Liver (tissue), 9 donors: ENCODE data around the gene ZNF227. TPM values are rescaled to one million over a fixed set of nuclear protein-coding genes. Genes with fewer than 3 reads are reported as not detected.

Experiments used
- DNase-seq: peaks from one replicate; pipeline ENCODE4 v3.0.0-alpha.2; 2017; ENCODE audit warnings: low spot score
- H3K27ac ChIP-seq, 2 donors: one replicate each; pipeline ENCODE4 v1.7.0; 2013; ENCODE audit warnings: inconsistent platforms in 2 of 2, low read length in 2 of 2, control low read depth in 1 of 2, low read depth in 1 of 2, mild to moderate bottlenecking in 1 of 2
- H3K27me3 ChIP-seq, 4 donors: one replicate each; pipeline versions ENCODE4 v1.6.1 to v1.7.0; 2013; ENCODE audit warnings: low read length in 3 of 4, inconsistent platforms in 1 of 4, mild to moderate bottlenecking in 1 of 4, moderate library complexity in 1 of 4; ENCODE audit not compliant: control insufficient read depth in 4 of 4, insufficient read depth in 4 of 4
- H3K36me3 ChIP-seq, 4 donors: one replicate each; pipeline versions ENCODE4 v1.6.1 to v1.7.0; 2013; ENCODE audit warnings: low read length in 3 of 4, mild to moderate bottlenecking in 3 of 4, low read depth in 1 of 4, moderate library complexity in 1 of 4; ENCODE audit not compliant: control insufficient read depth in 4 of 4, insufficient read depth in 3 of 4
- H3K4me1 ChIP-seq, 4 donors: one replicate each; pipeline versions ENCODE4 v1.6.1 to v1.7.0; 2013; ENCODE audit warnings: low read length in 3 of 4, mild to moderate bottlenecking in 3 of 4, moderate library complexity in 1 of 4; ENCODE audit not compliant: control insufficient read depth in 4 of 4, insufficient read depth in 4 of 4
- H3K4me3 ChIP-seq, 3 donors: one replicate each; pipeline versions ENCODE4 v1.6.1 to v1.7.0; 2013; ENCODE audit warnings: low read length in 3 of 3, control low read depth in 1 of 3, low read depth in 1 of 3, mild to moderate bottlenecking in 1 of 3
- H3K9ac ChIP-seq, 2 donors: one replicate each; pipeline ENCODE4 v1.7.0; 2013; ENCODE audit warnings: low read length in 2 of 2, mild to moderate bottlenecking in 2 of 2, moderate library complexity in 2 of 2, control low read depth in 1 of 2, low read depth in 1 of 2
- H3K9me3 ChIP-seq, 4 donors: one replicate each; pipeline versions ENCODE4 v1.6.1 to v1.7.0; 2013; ENCODE audit warnings: low read length in 3 of 4; ENCODE audit not compliant: control insufficient read depth in 4 of 4
- EGR1 ChIP-seq, 2 donors: IDR thresholded peaks; 2 replicates each; pipeline ENCODE4 v1.6.1; 2016 to 2018; ENCODE audit warnings: antibody characterized with exemption in 2 of 2, low read depth in 2 of 2
- FOXA1 ChIP-seq: IDR thresholded peaks from 2 replicates; pipeline ENCODE4 v1.6.1; 2016; ENCODE audit warnings: antibody characterized with exemption
- FOXA2 ChIP-seq: IDR thresholded peaks from 2 replicates; pipeline ENCODE4 v1.6.1; 2016; ENCODE audit warnings: antibody characterized with exemption
- GABPA ChIP-seq, 2 donors: IDR thresholded peaks in 1 of 2; conservative IDR thresholded peaks in 1 of 2; 2 replicates each; pipeline ENCODE4 v1.6.1; 2016; ENCODE audit warnings: antibody characterized with exemption in 2 of 2, mild to moderate bottlenecking in 1 of 2, moderate library complexity in 1 of 2
- HNF4A ChIP-seq, 2 donors: conservative IDR thresholded peaks; 2 replicates each; pipeline ENCODE4 v1.6.1; 2016; ENCODE audit warnings: antibody characterized with exemption in 2 of 2, mild to moderate bottlenecking in 2 of 2
- HNF4G ChIP-seq: IDR thresholded peaks from 2 replicates; pipeline ENCODE4 v1.6.1; 2016; ENCODE audit warnings: antibody characterized with exemption
- JUND ChIP-seq, 2 donors: IDR thresholded peaks; 2 replicates each; pipeline ENCODE4 v1.6.1; 2016; ENCODE audit warnings: antibody characterized with exemption in 2 of 2
- NR2F2 ChIP-seq: IDR thresholded peaks from 2 replicates; pipeline ENCODE4 v1.6.1; 2016; ENCODE audit warnings: antibody characterized with exemption
- RAD21 ChIP-seq, 2 donors: IDR thresholded peaks; 2 replicates each; pipeline ENCODE4 v1.6.1; 2016; ENCODE audit warnings: antibody characterized with exemption in 2 of 2, mild to moderate bottlenecking in 2 of 2
- RXRA ChIP-seq, 2 donors: IDR thresholded peaks; 2 replicates each; pipeline ENCODE4 v1.6.1; 2017 to 2018; ENCODE audit warnings: antibody characterized with exemption in 2 of 2, mild to moderate bottlenecking in 1 of 2
- SP1 ChIP-seq: IDR thresholded peaks from 2 replicates; pipeline ENCODE4 v1.6.1; 2018; ENCODE audit warnings: antibody characterized with exemption, mild to moderate bottlenecking
- TAF1 ChIP-seq: conservative IDR thresholded peaks from 2 replicates; pipeline ENCODE4 v1.6.1; 2016; ENCODE audit warnings: antibody characterized with exemption, mild to moderate bottlenecking
- YY1 ChIP-seq: IDR thresholded peaks from 2 replicates; pipeline ENCODE4 v1.6.1; 2016; ENCODE audit warnings: antibody characterized with exemption, mild to moderate bottlenecking
- WGBS: extraction: QIAGEN DNeasy Blood & Tissue Kit; methylation state at CpG from one replicate; pipeline ENCODE4 v1.1.7; 2013; 5-methylcytosine and 5-hydroxymethylcytosine counted together
- polyA plus RNA-seq, 2 donors: library from polyadenylated mRNA; stranded (reverse) in 1 of 2; unstranded in 1 of 2; fragments of 200-250 nt in 1 of 2; fragments of >200 nt in 1 of 2; fragmentation: Nextera tagmentation in 1 of 2; extraction: Ambion mirVana in 1 of 2; gene quantifications; one replicate each; pipeline versions ENCODE4 v1.2.1 to v1.2.3, GENCODE V29; 2013 to 2015
- total RNA-seq, 2 donors: library from RNA; depleted of rRNA; stranded (reverse); fragments of >200 nt; gene quantifications; one replicate each; pipeline ENCODE4 v1.2.3, GENCODE V29; 2014
- TF ChIP-seq, protein P1 (sequence below): IDR thresholded peaks from 2 replicates; pipeline ENCODE4 v1.6.1; 2016; ENCODE audit warnings: antibody characterized with exemption, mild to moderate bottlenecking
- TF ChIP-seq, protein P2 (sequence below): IDR thresholded peaks from 2 replicates; pipeline ENCODE4 v1.6.1; 2016; ENCODE audit warnings: antibody characterized with exemption
- TF ChIP-seq, protein P3 (sequence below): IDR thresholded peaks from 2 replicates; pipeline ENCODE4 v1.6.1; 2016; ENCODE audit warnings: antibody characterized with exemption
- TF ChIP-seq, protein P4 (sequence below): IDR thresholded peaks from 2 replicates; pipeline ENCODE4 v1.6.1; 2016; ENCODE audit warnings: antibody characterized with exemption
- TF ChIP-seq, protein P5 (sequence below): fragments of 150-350 bp; IDR thresholded peaks from 2 replicates; pipeline ENCODE4 v1.5.1; 2017; ENCODE audit warnings: improper control_type of control experiment, low read depth, low read length; ENCODE audit not compliant: missing input control
- donor health status: healthy.
- donor health status: healthy.
- donor health status: healthy.
- donor health status: healthy.
- donor health status: healthy.

The ZNF227 gene
- total and polyA plus RNA-seq, 4 donors = 3.3 to 10.9 (median 6.1) TPM

- Histone ChIP-seq H3K27ac (no peak overlapping the region), H3K9me3 (peaks cover 1 to 27% (median 10%) of the 10 kb centered on the region in 4 donors), H3K36me3 (peaks cover 0 to 5% (median 0%) of the 10 kb centered on the region in 4 donors), H3K9ac (no peak overlapping the region), H3K4me3 (no peak overlapping the region), H3K27me3 (peaks cover 0 to 3% (median 0%) of the 10 kb centered on the region in 4 donors), H3K4me1 (peaks cover 0 to 8% (median 5%) of the 10 kb centered on the region in 4 donors)
- no peak for TF ChIP-seq TAF1
- TF ChIP-seq JUND (IDR thresholded peaks at IDR 0.05) = no peak
- TF ChIP-seq SP1 = no peak
- no peak for TF ChIP-seq HNF4A (conservative IDR thresholded peaks at IDR 0.05)
- TF ChIP-seq, protein P1, sequence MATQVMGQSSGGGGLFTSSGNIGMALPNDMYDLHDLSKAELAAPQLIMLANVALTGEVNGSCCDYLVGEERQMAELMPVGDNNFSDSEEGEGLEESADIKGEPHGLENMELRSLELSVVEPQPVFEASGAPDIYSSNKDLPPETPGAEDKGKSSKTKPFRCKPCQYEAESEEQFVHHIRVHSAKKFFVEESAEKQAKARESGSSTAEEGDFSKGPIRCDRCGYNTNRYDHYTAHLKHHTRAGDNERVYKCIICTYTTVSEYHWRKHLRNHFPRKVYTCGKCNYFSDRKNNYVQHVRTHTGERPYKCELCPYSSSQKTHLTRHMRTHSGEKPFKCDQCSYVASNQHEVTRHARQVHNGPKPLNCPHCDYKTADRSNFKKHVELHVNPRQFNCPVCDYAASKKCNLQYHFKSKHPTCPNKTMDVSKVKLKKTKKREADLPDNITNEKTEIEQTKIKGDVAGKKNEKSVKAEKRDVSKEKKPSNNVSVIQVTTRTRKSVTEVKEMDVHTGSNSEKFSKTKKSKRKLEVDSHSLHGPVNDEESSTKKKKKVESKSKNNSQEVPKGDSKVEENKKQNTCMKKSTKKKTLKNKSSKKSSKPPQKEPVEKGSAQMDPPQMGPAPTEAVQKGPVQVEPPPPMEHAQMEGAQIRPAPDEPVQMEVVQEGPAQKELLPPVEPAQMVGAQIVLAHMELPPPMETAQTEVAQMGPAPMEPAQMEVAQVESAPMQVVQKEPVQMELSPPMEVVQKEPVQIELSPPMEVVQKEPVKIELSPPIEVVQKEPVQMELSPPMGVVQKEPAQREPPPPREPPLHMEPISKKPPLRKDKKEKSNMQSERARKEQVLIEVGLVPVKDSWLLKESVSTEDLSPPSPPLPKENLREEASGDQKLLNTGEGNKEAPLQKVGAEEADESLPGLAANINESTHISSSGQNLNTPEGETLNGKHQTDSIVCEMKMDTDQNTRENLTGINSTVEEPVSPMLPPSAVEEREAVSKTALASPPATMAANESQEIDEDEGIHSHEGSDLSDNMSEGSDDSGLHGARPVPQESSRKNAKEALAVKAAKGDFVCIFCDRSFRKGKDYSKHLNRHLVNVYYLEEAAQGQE = no peak
- TF ChIP-seq YY1 = no peak
- no peak for TF ChIP-seq RAD21 (IDR thresholded peaks at IDR 0.05)
- no peak for TF ChIP-seq GABPA (IDR thresholded peaks at IDR 0.05 in 1 of 2, conservative IDR thresholded peaks at IDR 0.05 in 1 of 2)
- DNase-seq = no peak
- 63% methylated on average over 2 of the region's 2 CpGs for WGBS
Observed at GRCh38 chr19:44204772-44205171, 7.6 kb upstream of the ZNF227 start.

DNA sequence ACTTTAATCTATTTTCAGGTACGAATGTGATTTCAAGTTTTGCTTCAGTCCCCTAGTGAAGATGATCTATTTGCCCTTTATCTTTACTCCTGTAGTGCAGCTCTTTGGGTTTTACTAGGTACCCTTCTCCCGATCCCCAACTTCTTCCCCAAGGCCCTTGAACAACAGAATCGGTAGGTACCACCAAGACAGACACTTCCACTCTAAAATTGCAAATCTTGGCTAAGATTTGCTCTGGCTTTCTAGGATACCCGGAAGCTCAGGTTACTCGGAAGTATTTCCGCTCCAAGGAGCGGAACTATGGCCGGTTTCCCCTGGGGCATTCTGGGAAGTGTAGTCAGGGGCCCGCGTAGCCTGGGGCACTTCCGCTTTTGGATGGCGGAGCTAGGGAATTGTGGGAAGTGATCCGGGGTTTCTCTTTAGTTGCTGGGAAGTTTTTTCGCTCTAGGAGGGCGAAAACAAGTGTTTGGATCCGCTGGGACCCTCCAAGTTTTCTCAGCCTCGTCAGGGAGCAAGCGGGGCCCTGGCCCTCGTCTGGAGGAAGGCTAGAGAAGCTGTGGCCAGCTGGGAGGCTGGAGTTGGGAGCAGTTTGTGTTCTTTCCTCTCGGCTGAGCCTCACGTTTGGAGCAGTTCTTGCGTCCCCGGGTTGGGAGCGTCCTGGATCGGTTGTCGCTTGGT lies 5.1 kb upstream of the ZNF227 start:
- Histone ChIP-seq H3K4me1 (peaks cover 0 to 8% (median 5%) of the 10 kb centered on the region in 4 donors), H3K36me3 (peaks cover 0 to 5% (median 0%) of the 10 kb centered on the region in 4 donors), H3K27ac (peak overlapping the region; percentile 39 to 73), H3K27me3 (peaks cover 0 to 3% (median 0%) of the 10 kb centered on the region in 4 donors), H3K9me3 (peaks cover 3 to 30% (median 11%) of the 10 kb centered on the region in 4 donors), H3K9ac (peak overlapping the region; percentile 48 to 75), H3K4me3 (peak overlapping the region; percentile 53 to 90 (median 79))
- peak; percentile 86 for DNase-seq
- 4% methylated on average over 26 of the region's 26 CpGs for WGBS
- no peak for TF ChIP-seq FOXA2
- TF ChIP-seq, protein P2, sequence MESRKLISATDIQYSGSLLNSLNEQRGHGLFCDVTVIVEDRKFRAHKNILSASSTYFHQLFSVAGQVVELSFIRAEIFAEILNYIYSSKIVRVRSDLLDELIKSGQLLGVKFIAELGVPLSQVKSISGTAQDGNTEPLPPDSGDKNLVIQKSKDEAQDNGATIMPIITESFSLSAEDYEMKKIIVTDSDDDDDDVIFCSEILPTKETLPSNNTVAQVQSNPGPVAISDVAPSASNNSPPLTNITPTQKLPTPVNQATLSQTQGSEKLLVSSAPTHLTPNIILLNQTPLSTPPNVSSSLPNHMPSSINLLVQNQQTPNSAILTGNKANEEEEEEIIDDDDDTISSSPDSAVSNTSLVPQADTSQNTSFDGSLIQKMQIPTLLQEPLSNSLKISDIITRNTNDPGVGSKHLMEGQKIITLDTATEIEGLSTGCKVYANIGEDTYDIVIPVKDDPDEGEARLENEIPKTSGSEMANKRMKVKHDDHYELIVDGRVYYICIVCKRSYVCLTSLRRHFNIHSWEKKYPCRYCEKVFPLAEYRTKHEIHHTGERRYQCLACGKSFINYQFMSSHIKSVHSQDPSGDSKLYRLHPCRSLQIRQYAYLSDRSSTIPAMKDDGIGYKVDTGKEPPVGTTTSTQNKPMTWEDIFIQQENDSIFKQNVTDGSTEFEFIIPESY = peak; percentile 95
- TF ChIP-seq NR2F2 = peak; percentile 61
- TF ChIP-seq GABPA (IDR thresholded peaks at IDR 0.05 in 1 of 2, conservative IDR thresholded peaks at IDR 0.05 in 1 of 2) = peak; percentile 91 to 100
- peak; percentile 98 to 99 for TF ChIP-seq EGR1 (IDR thresholded peaks at IDR 0.05; ENCODE audit: low read depth in 2 of 2)
- TF ChIP-seq, protein P3, sequence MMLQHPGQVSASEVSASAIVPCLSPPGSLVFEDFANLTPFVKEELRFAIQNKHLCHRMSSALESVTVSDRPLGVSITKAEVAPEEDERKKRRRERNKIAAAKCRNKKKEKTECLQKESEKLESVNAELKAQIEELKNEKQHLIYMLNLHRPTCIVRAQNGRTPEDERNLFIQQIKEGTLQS = no peak
- TF ChIP-seq FOXA1 = no peak
- TF ChIP-seq HNF4A (conservative IDR thresholded peaks at IDR 0.05) = peak; percentile 33 to 34
- TF ChIP-seq, protein P4, sequence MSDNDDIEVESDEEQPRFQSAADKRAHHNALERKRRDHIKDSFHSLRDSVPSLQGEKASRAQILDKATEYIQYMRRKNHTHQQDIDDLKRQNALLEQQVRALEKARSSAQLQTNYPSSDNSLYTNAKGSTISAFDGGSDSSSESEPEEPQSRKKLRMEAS = peak; percentile 100
- peak; percentile 98 for TF ChIP-seq YY1
- peak; percentile 54 for TF ChIP-seq TAF1
- TF ChIP-seq RAD21 (IDR thresholded peaks at IDR 0.05) = peak; percentile 37 to 49
- peak; percentile 40 to 50 for TF ChIP-seq RXRA (IDR thresholded peaks at IDR 0.05)
- TF ChIP-seq SP1 = peak; percentile 58
- TF ChIP-seq, protein P1 = no peak
- no peak for TF ChIP-seq JUND (IDR thresholded peaks at IDR 0.05)
- peak; percentile 30 for TF ChIP-seq HNF4G
- TF ChIP-seq, protein P5, sequence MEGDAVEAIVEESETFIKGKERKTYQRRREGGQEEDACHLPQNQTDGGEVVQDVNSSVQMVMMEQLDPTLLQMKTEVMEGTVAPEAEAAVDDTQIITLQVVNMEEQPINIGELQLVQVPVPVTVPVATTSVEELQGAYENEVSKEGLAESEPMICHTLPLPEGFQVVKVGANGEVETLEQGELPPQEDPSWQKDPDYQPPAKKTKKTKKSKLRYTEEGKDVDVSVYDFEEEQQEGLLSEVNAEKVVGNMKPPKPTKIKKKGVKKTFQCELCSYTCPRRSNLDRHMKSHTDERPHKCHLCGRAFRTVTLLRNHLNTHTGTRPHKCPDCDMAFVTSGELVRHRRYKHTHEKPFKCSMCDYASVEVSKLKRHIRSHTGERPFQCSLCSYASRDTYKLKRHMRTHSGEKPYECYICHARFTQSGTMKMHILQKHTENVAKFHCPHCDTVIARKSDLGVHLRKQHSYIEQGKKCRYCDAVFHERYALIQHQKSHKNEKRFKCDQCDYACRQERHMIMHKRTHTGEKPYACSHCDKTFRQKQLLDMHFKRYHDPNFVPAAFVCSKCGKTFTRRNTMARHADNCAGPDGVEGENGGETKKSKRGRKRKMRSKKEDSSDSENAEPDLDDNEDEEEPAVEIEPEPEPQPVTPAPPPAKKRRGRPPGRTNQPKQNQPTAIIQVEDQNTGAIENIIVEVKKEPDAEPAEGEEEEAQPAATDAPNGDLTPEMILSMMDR = no peak
